ENCODE data around the gene FOCAD. TPM values are rescaled to one million over a fixed set of nuclear protein-coding genes. Genes with fewer than 3 reads are reported as not detected.
A peak's percentile ranks its signal among the peaks of the same experiment; 100 is the strongest.

The FOCAD gene
- 30.0 and 32.7 TPM in 2 replicates for total RNA-seq

- peak within 1 kb of the TSS; percentile 74 for H3K4me3 ChIP-seq (ENCODE audit: low read depth, low read length)
- no peak for DNase-seq (ENCODE audit: low read depth)
- TF ChIP-seq CTCF (conservative IDR thresholded peaks at IDR 0.05; ENCODE audit: low read depth, low read length): no peak
Observed at GRCh38 chr9:20684035-20684874, at the start of gene FOCAD. TSS of gene FOCAD (plus strand) at chr9:20684259. CDS start at chr9:20715354, 31,095 bp downstream.

- no peak for DNase-seq (ENCODE audit: low read depth)
- H3K4me3 ChIP-seq (ENCODE audit: low read depth, low read length): no peak overlapping the region
- no peak for TF ChIP-seq CTCF (conservative IDR thresholded peaks at IDR 0.05; ENCODE audit: low read depth, low read length)
Observed at GRCh38 chr9:20634895-20635294, 49.2 kb upstream of the FOCAD start.

- TF ChIP-seq CTCF (conservative IDR thresholded peaks at IDR 0.05; ENCODE audit: low read depth, low read length): no peak
- DNase-seq (ENCODE audit: low read depth): no peak
- no peak overlapping the region for H3K4me3 ChIP-seq (ENCODE audit: low read depth, low read length)
Observed at GRCh38 chr9:20636888-20637440, 47.1 kb upstream of the FOCAD start.

- no peak for DNase-seq (ENCODE audit: low read depth)
- no peak overlapping the region for H3K4me3 ChIP-seq (ENCODE audit: low read depth, low read length)
- TF ChIP-seq CTCF (conservative IDR thresholded peaks at IDR 0.05; ENCODE audit: low read depth, low read length): no peak
Observed at GRCh38 chr9:20640331-20641187, 43.5 kb upstream of the FOCAD start.

- no peak for DNase-seq (ENCODE audit: low read depth)
- H3K4me3 ChIP-seq (ENCODE audit: low read depth, low read length): no peak overlapping the region
- no peak for TF ChIP-seq CTCF (conservative IDR thresholded peaks at IDR 0.05; ENCODE audit: low read depth, low read length)
Observed at GRCh38 chr9:20642045-20642444, 42.0 kb upstream of the FOCAD start.

GRCh38 chr9:20643660-20644059 is 40.4 kb upstream of the FOCAD start:
- no peak overlapping the region for H3K4me3 ChIP-seq (ENCODE audit: low read depth, low read length)
- no peak for TF ChIP-seq CTCF (conservative IDR thresholded peaks at IDR 0.05; ENCODE audit: low read depth, low read length)
- DNase-seq (ENCODE audit: low read depth): no peak

All from epithelial cell of proximal tubule (primary cell).